HG03558 (cell line): Measurements from ENCODE around the gene SLC6A6.

Experiments used
- ATAC-seq: cut with Tn5 transposase; IDR thresholded peaks from one replicate; pipeline ENCODE4 v1.9.1; 2021; ENCODE audit warnings: moderate number of reproducible peaks; ENCODE audit not compliant: unreplicated experiment; ENCODE audit errors: extremely low read depth

The SLC6A6 gene

DNA sequence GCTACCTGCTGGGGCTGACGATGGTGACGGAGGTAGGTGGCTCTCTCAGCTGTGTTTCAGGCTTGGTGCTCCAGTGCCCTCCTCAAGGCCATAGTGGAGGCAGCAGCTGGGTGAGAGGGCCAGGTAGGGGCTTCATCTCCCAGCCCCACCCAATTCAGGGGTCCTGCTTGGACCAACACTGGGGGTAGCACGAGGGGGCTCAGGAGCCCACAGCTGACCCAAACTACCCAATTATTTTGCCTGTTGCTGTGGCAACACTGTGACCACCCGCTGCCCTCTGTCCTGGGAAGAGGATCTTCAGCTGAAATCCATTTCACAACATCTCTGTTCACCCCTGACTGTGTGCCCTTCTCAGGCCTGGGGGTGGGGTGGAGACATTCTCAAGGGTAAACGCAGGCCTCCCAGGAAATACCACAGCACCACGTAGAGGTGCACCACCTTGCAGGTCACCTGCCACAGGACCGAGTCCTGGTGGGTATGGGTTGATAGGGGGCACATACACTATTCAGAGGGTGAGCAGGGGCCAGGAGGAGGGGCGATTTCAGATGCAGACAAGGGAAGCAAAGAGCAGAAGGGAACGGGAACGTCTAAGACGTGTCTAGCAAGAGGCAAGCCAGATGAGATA lies 75.0 kb downstream of the SLC6A6 start:
- no peak for ATAC-seq

DNA sequence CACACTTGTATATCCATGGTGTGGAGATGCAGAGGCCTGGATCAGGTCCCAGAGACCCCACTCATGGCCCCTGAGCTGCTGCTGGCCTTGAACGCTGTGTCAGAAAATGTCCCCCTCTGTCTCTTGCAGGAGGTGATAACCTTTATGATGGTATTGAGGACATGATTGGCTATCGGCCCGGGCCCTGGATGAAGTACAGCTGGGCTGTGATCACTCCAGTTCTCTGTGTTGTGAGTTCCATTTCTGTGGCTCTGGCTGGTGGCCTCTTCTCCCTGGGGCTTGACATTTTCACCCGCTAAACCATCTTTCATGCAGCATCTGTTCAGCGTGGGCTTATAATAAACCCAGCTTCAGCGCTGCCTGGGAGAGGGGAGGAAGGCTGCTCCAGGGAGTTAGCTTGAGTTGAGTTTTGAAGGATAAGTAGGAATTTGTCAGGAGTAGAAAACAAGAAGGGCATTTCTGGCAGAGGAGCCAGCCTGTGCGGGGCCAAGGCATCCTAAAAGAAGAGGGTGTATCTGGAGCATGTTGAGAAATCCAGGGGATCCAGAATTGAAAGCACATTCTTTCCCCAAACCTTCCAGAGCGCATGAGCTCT lies 76.6 kb downstream of the SLC6A6 start:
- no peak for ATAC-seq

- no peak for ATAC-seq
These were observed 77.2 kb downstream of the SLC6A6 start for GRCh38 chr3:14479591-14479990.

GRCh38 chr3:14480207-14481017 lies 78.0 kb downstream of the SLC6A6 start:
- ATAC-seq: no peak

DNA sequence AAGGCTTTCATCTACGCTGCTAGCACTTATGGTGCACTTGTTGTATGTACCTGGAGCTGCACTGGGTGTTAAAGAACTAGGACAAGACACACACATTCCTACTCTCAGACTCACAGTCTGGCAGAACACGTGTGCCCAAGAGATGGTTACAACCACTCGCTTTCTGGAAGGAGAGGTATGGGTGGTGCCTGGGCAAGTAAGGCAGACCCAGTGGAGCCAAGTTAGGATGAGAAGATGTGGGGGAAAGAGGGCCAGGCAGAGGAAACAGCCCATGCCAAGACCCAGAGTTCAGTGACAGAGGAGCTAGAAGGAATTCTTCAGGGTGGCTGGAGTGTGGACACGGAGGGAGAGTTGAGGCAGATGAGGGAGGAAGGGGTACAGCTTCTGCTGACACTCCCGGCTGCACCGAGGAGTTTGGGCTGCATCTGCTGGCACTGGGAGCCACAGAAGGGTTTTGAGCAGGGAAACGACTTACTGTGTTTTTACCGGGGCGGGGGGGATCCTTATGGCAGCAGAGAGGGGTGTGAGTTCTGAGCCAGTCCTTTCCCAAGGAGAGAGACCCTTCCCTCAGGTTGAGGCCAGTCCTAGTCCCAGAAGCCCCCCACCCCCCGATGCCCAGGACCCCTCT lies 78.7 kb downstream of the SLC6A6 start:
- ATAC-seq: no peak

- no peak for ATAC-seq
These were observed 79.2 kb downstream of the SLC6A6 start for GRCh38 chr3:14481646-14482036.

DNA sequence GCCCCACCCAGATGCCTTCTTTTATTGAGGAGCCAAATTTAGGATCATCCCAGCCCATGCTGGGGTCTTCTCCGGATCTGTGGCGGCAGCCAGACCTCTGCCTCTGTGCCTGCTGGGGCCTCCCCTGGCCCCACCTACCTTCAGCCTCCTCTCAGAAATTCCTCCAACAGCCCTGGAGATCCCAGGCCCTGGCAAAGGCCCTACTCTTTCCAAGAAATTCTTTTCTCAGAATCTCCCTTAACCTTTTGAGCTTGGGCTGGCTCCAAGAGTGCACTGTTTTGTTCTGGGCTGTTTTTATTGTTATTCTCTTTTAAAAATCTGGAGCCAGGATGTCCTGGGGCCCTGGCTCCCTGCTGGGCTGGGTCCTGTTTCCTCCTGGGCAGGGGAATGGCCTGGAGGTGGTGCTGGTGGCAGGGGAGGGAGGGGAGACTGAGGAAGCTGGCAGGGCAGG lies 79.9 kb downstream of the SLC6A6 start:
- no peak for ATAC-seq

GRCh38 chr3:14483286-14483685 lies 80.9 kb downstream of the SLC6A6 start:
- ATAC-seq: no peak

- no peak for ATAC-seq
These were observed 82.3 kb downstream of the SLC6A6 start for GRCh38 chr3:14484741-14485140.

GRCh38 chr3:14485981-14486380 lies 83.6 kb downstream of the SLC6A6 start:
- ATAC-seq: no peak

DNA sequence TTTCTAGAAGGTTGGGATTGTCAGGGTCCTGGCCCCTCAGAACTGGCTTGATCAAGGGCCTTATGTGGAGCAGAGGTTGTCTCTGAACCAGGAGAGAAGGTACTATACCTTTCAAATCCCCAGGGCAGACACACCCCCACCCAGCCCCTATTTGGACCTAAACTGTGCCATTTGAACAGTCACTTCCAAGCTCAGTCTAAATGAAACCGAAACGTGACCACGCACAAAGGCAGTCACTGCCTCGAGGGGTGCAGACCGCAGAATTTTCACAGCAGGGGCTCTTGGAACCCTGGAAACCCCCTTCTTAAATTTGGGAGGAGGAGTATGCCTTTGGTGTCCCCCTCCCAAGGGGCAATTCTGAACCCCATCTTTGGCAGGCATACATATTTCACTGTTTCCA lies 84.1 kb downstream of the SLC6A6 start:
- ATAC-seq: no peak

DNA sequence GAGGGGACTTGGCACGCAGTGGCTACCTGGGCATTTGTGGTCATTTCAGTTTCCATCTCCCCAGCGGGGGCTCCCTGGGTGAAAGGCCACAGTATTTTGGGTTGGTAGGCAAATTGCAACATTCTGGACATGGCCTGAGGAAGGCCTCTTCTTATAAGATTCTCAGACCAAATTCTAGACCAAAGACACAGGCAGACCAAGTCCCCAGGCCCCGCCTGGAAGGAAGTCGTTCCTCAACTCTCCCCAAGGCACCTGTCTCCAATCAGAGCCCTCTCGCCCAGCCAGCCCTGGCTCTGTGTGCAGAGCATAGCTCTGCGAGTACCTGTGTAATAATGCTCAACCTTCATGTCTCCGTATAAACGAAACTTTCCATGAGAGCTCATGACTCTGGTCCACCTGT lies 84.7 kb downstream of the SLC6A6 start:
- ATAC-seq: no peak

DNA sequence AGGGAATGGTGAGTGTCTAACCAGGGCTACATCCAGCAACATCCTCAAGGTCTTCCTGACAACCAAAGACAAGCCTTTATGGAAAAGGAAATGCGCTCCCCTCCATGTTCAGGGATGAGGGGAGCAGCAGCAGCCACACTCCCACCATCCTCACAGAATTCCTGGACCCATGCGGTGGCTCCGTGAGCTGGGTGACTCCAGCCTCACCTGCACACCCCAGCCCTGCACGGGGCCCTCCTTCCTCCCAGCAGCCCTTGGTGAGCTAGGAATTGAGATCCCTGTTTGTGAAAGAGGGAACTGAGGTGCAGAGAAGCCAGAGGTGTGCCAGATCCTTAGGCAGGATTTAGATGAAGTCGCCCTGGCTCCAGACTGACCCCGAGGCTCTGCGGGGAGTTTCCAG lies 85.4 kb downstream of the SLC6A6 start:
- no peak for ATAC-seq

DNA sequence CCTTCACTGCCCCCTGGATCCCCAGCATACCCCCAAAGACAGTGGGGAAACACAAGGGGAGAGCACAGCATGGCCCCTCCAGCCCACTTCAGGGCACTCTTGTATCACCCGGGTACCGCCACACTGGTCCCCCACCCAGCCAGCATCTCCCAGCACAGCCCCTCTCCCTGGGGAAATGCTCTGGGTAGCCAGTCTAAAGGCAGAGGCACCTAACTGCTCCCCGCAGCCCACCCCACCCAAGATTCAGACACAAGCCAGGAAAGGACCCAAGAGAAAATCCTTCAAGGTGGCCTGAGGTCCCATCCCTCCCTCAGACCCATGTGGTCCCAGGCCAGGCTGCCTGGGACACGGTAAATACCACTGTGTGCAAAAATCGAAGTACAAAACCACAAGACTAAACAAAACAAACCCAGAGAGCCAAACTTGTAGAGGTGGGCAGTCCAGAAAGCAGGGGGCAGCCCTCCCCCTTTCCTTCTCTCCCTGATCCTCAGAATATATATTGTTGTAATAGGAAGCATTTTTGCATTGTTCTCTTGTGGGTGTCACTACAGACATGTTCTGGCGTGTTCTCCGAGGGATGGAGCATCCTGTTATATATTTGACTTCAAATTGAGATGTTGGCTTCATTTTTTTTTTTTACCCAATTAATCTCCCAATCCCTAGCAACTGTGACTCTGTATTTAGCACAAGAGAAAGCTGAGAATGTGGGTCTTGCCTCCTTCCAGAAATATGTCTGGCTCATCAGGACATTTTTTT lies 86.1 kb downstream of the SLC6A6 start:
- no peak for ATAC-seq

DNA sequence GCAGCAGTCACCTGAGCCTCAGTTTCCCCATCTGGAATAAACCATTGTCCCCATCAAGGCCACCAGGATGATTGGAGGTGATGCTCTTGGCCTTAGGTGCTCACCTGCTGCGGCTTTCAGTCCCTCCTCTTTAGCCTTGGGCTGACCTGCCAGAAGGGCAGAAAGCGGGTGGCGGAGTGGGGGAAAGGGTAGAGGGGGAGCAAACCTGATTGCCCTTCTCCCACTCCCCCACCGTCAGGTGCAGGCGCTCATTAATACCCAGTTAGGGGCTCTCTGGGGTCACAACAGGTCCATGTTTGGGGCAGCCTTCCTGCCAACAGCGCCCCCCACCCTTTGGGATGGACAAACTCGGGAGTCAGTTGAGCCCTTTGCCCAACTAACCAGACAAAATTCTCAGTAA lies 87.2 kb downstream of the SLC6A6 start:
- ATAC-seq: no peak

- ATAC-seq: no peak
These were observed 87.8 kb downstream of the SLC6A6 start for GRCh38 chr3:14490255-14490654.

- no peak for ATAC-seq
These were observed 88.4 kb downstream of the SLC6A6 start for GRCh38 chr3:14490831-14491230.

- ATAC-seq: no peak
These were observed 89.2 kb downstream of the SLC6A6 start for GRCh38 chr3:14491396-14492190.
